HS-5 (cell line): Measurements from ENCODE around the gene CDK11B.
"Not testable (repeated sequence)": the region's sequence is repeated elsewhere in the genome, so short reads cannot be mapped to it uniquely, and the experiment has no call there.

Experiments
- DNase-seq: peaks from one replicate; pipeline ENCODE4 v3.0.0-alpha.2; 2012; ENCODE audit warnings: low read depth

Gene CDK11B

GRCh38 chr1:1683104-1683905 lies 24.5 kb upstream of the CDK11B start:
- DNase-seq: no peak

GRCh38 chr1:1680912-1681273 lies 22.1 kb upstream of the CDK11B start:
- DNase-seq: no peak

- no peak for DNase-seq
Measured at GRCh38 chr1:1680031-1680911, 21.5 kb upstream of the CDK11B start.

- no peak for DNase-seq
Measured at GRCh38 chr1:1678581-1679380, 20.0 kb upstream of the CDK11B start.

GRCh38 chr1:1677718-1678580 lies 19.1 kb upstream of the CDK11B start:
- DNase-seq: no peak

- DNase-seq: not testable (repeated sequence)
Measured at GRCh38 chr1:1676087-1676486, 17.3 kb upstream of the CDK11B start.

GRCh38 chr1:1675218-1675617 lies 16.4 kb upstream of the CDK11B start:
- not testable (repeated sequence) for DNase-seq

- not testable (repeated sequence) for DNase-seq
Measured at GRCh38 chr1:1674806-1675205, 16.0 kb upstream of the CDK11B start.

GRCh38 chr1:1672181-1672965 lies 13.6 kb upstream of the CDK11B start:
- no peak for DNase-seq

- DNase-seq: no peak
Measured at GRCh38 chr1:1671365-1672119, 12.7 kb upstream of the CDK11B start.

- DNase-seq: no peak
Measured at GRCh38 chr1:1670866-1671265, 12.1 kb upstream of the CDK11B start.

GRCh38 chr1:1669468-1670440 lies 10.9 kb upstream of the CDK11B start:
- no peak for DNase-seq

GRCh38 chr1:1666526-1666925 lies 7.7 kb upstream of the CDK11B start:
- DNase-seq: no peak

- DNase-seq: no peak
Measured at GRCh38 chr1:1665815-1666251, 7.0 kb upstream of the CDK11B start.

GRCh38 chr1:1664941-1665814 lies 6.4 kb upstream of the CDK11B start:
- DNase-seq: no peak

GRCh38 chr1:1664318-1664717 lies 5.5 kb upstream of the CDK11B start:
- DNase-seq: not testable (repeated sequence)

GRCh38 chr1:1662830-1663560 lies 4.2 kb upstream of the CDK11B start:
- not testable (repeated sequence) for DNase-seq
